Retinal pigment epithelial cell (primary cell): ENCODE results near the gene SPECC1L.

Experiments used
- DNase-seq: peaks from one replicate; pipeline ENCODE4 v3.0.0-alpha.2; 2010; ENCODE audit warnings: low read depth
- H3K4me3 ChIP-seq: 2 replicates; pipeline ENCODE4 v1.5.1; 2011; ENCODE audit warnings: mild to moderate bottlenecking, low read length, control low read depth, moderate library complexity
- CTCF ChIP-seq: conservative IDR thresholded peaks from 2 replicates; pipeline ENCODE4 v1.5.1; 2011; ENCODE audit warnings: low read depth, low read length, control low read depth, inconsistent platforms

The SPECC1L gene

GRCh38 chr22:24323695-24324094, 53.1 kb downstream of the SPECC1L start:
- no peak overlapping the region for H3K4me3 ChIP-seq
- no peak for DNase-seq
- TF ChIP-seq CTCF = no peak

- no peak for DNase-seq
- no peak overlapping the region for H3K4me3 ChIP-seq
- TF ChIP-seq CTCF = no peak
Observed at GRCh38 chr22:24324137-24324536, 53.5 kb downstream of the SPECC1L start.

GRCh38 chr22:24325105-24325757, 54.6 kb downstream of the SPECC1L start:
- peak; percentile 70 for TF ChIP-seq CTCF
- peak; percentile 38 for DNase-seq

GRCh38 chr22:24326266-24326665, 55.6 kb downstream of the SPECC1L start:
- DNase-seq = no peak
- no peak for TF ChIP-seq CTCF
- H3K4me3 ChIP-seq = no peak overlapping the region

More at GRCh38 chr22:24325105-24325757, 54.6 kb downstream of the SPECC1L start:
- H3K4me3 ChIP-seq = no peak overlapping the region

GRCh38 chr22:24327832-24328231, 57.2 kb downstream of the SPECC1L start:
- no peak for DNase-seq
- TF ChIP-seq CTCF = no peak
- no peak overlapping the region for H3K4me3 ChIP-seq

- H3K4me3 ChIP-seq = no peak overlapping the region
- no peak for DNase-seq
- TF ChIP-seq CTCF = no peak
Observed at GRCh38 chr22:24329453-24329852, 58.8 kb downstream of the SPECC1L start.

- DNase-seq = no peak
- no peak for TF ChIP-seq CTCF
- no peak overlapping the region for H3K4me3 ChIP-seq
Observed at GRCh38 chr22:24330636-24331035, 60.0 kb downstream of the SPECC1L start.
